Daoy (cell line): ENCODE results near the gene MTRF1L. TPM values are rescaled to one million over a fixed set of nuclear protein-coding genes. Genes with fewer than 3 reads are reported as not detected.

ENCODE experiments used
- DNase-seq: peaks from one replicate; pipeline ENCODE4 v3.0.0-alpha.2; 2015; ENCODE audit warnings: low read depth
- total RNA-seq: library from RNA; depleted of rRNA; stranded (reverse); fragments of >200 nt; shearing (Covaris generic); gene quantifications from 2 replicates; pipeline ENCODE4 v1.2.3, GENCODE V29; 2014; rRNA removed

The MTRF1L gene
- 23.5 and 29.3 TPM in 2 replicates for total RNA-seq

DNA sequence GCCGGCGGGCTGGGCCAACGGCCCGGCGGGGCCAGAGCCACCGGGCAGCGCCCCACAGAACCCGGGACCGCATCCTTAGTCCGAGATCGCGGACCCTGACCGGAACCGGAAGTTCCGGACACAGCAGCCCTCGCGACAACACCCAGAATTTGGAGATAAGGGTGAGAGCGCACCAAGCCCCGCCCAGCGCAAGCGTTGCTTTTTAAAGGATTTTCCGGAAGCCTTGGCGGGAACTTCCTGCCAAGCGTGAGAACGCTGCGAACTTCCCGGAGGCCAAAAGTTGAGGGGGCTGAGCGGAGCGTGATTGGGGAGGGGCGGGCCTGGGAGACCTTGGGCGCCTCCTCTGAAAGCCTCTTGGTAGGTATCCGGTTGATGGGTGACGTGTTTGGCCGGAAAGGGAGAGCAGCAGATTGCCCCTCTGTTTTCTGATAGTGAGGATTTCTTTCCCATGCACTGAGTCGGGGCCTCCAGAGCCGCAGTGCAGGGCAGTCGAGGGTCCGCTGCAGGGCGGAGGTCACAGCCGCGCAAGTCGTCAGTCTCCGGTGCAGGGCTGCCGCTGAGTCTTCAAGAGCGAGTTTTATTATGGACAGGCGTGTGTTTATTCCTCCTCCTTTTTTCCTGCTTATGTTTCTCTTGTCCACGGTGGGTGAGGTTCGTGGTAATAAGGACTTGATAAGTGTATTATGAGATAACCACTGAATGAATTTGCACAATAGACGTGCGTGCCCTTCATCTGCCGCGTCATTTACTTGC, at the start of gene MTRF1L:
Gene MTRF1L (minus strand): TSS at position 97 of the 753 bp plus-strand sequence. CDS start 24 bp downstream, at position 73.
- peak; percentile 99 for DNase-seq

DNA sequence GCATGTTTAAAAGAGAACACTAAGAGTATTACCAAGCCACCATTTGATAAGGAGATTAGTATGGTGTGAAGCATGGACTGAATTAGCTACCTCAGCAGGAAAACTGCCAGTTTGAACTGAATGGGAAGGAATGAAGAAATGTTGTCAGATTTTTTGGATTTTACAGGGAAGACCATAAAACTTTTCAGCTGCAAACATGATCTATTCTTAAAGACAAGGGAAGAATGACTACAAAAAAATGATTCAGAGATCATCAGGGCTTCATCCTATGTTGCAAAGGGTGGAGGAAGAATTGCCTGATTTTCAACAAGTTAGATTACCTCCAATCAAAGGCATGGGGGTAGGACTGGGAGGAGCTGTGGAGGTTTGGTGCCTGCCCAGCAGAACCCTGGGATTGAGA, 49.3 kb upstream of the MTRF1L start:
- DNase-seq: no peak

DNA sequence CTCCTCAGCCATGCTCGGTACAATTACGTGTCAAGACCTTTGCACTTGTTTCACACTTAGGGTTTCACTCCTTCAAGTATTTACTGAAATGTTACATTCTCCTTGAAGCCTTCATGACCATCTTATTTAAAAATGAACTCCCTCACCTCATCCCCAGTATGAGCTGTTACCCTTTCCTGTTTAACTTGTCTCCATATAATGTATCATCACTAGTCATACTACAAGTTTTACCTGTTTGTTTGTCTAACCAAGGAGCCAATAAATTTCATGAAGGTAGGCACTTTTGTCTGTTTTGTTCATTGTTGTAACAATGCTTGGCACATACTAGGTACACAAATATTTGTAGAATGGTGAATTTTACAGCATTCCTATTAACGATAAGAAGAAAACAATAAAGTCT, 46.1 kb upstream of the MTRF1L start:
- DNase-seq: no peak

DNA sequence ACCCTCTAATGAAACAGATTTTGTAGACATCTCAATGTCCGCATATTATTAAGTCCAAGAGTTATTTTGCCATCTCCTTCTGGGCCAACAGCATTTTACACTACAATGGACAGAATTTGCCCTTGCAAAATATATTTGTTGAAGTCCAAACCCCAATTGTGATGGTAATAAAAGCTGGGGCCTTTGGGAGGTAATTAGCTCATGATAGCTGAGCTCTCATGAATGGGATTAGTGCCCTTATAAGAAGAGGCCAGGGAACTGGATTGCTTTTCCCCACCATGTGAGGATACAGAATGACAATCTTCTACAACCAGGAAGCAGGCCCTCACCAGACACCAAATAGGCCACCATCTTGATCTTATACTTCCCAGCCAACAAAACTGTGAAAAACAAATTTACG, 44.9 kb upstream of the MTRF1L start:
- DNase-seq: no peak

GRCh38 chr6:153045271-153045670, 42.8 kb upstream of the MTRF1L start:
- no peak for DNase-seq

- peak; percentile 34 for DNase-seq
Observed at GRCh38 chr6:153044295-153044694, 41.8 kb upstream of the MTRF1L start.

- no peak for DNase-seq
Observed at GRCh38 chr6:153043719-153044118, 41.2 kb upstream of the MTRF1L start.

DNA sequence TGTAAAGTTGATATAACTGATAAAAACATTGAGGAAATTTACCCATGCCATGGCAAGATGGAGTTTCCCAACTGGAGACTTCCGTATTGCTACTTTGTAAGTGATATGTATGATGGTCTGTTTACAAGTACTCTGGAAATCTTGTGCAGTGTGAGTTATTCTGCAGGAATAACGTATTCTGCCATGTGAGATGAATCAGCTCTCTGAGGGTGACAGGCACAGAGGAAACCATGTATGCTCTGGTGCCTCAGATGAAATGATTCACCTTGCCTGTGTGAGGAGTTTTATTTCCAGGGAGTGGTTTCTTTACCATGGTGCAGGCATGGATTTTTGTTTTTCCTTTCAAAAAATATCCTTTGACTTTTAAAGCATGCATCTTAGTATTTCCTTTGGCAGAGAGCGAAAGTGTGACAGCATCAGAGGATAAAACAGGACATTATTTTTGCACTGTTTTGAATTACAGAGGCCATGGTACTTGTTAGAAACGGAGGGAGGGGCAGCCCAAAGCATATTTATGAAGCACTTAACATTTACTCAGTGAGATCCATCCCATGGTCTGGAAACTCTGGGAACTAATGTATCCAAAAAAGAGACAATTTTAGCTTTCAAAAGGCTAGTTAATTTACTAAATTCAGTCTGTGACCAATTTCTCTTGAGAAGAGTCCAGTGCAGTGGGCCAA, 36.0 kb upstream of the MTRF1L start:
- peak; percentile 69 for DNase-seq

- no peak for DNase-seq
Observed at GRCh38 chr6:153034139-153034538, 31.6 kb upstream of the MTRF1L start.

DNA sequence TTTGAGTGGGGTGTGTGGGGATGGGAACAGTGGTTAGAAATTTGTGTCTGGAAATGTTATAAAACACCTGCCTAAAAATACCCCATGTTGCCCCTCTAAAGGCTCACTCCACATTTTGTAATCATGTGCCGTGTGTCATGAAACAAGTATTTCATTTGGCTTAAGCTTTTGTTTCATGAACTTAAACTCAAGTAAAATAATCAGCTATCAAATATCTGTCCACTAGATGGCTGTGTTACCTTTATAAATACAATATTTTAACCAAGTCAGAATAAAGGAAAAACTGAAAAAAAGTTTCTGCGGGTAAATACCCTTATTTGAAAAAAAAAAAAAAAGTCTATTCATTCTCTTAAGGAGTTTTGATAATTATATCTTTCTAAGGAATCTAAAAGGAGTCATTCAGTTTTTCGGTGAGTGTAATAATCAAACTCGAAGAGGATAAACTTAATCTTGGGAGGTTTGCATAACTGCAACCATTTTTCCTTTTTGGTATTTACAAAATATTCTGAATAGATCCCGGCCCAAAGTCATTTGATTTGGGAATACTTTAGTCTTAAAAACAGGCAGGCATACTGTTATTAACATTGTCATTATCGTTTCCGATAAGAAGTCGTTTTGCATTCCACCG, 29.9 kb upstream of the MTRF1L start:
- DNase-seq: peak; percentile 23

DNA sequence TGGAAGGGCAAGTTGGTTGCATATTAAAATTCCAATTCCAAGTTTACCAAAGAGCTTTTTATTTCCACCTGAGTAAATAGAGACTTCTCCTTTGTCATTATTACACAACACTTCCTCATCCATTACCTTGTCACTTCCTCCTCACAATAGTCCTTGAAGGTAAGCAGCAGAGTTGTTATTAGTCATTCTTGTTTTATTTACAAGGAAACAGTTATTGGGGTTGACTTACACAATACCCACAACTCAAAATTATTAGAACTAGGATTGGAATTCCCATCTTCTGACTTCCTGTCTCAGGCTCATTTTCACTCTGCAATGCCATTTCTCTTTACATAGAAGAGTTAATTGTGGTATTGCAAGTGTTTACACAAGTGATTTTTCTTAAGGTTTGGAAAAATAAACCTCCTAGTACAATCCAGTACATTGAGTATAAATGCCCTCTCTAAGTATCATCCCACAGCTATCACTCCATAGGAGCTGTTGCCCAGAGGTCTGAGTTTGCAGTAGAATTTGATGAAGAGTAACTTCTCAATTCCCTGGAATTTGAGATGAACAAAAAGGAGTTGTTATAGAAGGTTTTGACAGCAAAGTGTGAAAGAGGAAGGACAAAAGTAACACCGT, 28.9 kb upstream of the MTRF1L start:
- no peak for DNase-seq

- DNase-seq: no peak
Observed at GRCh38 chr6:153028963-153029362, 26.5 kb upstream of the MTRF1L start.

DNA sequence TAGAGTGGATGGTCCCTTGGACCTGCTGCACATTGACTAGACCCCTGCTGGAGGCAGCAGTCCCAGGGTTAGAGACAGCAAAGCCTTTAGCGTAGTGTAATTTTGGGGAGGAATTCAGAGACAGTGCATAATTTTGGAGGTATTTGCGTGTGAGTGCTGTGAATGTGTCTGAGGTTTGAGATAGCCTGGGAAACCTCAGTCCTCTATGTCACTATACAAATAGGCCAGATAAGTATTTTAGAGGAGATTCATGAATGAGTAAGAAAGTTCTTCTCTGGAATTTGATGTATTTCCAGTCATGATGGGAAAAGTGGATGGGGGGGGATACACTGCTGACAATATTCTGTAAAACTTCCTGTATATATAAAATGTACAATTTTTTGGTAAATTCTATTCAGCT, 25.8 kb upstream of the MTRF1L start:
- DNase-seq: no peak

- DNase-seq: no peak
Observed at GRCh38 chr6:153027480-153027879, 25.0 kb upstream of the MTRF1L start.

DNA sequence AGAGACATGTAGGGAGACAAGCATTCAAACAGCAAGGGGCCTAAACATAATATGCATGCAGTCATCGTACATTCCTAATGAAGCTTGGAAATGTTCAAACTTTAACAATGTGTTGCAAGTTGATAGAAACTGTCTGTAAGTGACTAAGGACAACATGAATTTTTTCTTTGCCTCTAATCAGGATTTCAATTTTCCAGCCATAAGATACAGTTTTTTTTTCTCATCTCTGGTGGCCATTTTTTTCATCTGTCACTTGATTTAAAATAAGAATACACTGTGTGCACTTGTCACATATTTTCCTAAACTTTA, 22.2 kb upstream of the MTRF1L start:
- no peak for DNase-seq

GRCh38 chr6:153023977-153024708, 21.6 kb upstream of the MTRF1L start:
- DNase-seq: peak; percentile 60

GRCh38 chr6:153018355-153018754, 15.8 kb upstream of the MTRF1L start:
- no peak for DNase-seq

DNA sequence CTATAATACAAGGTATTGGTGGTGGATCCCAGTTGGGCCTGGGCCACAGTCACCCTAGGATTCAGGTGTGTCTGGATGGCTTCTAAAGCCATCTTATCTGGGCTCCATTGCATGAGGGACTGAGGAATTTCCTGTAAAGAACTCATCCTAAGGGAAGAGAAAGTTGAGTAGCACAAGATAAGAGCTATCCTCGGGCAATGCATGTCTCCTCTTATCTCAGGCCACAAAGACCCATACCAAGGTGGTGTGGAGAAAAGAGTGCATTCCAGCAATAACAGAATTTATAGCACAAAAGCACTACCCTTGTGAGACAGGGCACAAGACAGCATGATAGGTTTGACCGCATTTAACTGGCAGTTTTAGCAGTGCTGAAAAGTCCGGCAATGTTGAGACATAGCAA, 14.3 kb upstream of the MTRF1L start:
- DNase-seq: no peak

- no peak for DNase-seq
Observed at GRCh38 chr6:153015094-153015640, 12.7 kb upstream of the MTRF1L start.

DNA sequence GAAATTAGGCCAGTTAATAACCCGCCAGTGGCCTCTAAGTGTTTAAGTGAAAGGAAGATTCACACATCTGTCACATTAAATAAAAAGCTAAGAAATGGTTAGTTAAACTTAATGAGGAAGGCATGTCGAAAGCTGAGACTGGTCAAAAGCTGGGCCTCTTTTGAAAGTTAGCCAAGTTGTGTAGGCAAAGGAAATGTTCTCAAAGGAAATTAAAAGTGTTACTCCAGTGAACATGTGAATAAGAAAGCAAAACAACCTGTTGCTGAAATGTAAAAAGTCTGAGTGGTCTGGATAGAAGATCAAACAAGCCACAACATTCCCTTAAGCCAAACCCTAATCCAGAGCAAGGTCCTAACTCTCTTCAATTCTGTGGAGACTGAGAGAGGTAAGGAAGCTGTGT, 10.9 kb upstream of the MTRF1L start:
- DNase-seq: no peak

DNA sequence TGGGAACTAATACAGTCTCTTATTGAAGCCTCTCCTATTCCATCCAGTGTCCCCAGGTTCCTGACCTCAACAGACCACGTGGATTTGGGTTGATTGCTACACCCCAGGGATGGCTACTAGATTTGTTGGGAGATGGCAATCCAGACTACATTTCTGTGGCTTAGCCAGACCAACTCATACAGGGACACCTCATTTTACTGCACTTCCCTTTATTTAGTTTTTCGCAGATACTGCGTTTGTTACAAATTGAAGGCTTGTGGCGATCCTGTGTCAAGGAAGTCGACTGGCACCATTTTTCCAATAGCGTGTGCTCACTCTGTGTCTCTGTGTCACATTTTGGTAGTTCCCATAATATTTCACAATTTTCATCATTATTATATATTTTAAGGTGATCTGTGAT, 10.3 kb upstream of the MTRF1L start:
- DNase-seq: no peak

DNA sequence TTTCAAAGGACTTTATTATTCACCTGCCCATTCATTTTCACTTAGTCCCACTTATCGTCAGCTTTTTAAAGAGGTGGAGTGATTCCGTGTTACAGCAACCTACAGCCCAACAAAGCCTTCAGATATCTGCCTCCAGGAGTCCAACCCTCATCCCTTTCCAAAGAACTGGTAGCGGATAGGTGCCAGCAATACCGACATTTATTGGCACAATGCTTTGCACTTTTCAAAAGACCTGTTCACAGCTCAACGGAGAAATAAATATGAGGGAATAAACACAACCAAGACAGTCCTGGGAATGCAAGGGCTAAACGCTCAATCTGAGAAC, 819 bp upstream of the MTRF1L start:
- no peak for DNase-seq
